NB4 (cell line): Measurements from ENCODE around the gene LAMTOR4.

Source experiments
- DNase-seq: peaks from one replicate; pipeline ENCODE4 v3.0.0; 2010; ENCODE audit warnings: low read depth
- H3K4me3 ChIP-seq: one replicate; pipeline ENCODE4 v1.5.1; 2011; ENCODE audit warnings: mild to moderate bottlenecking, low read depth, low read length, moderate library complexity
- CTCF ChIP-seq: IDR thresholded peaks from one replicate; pipeline ENCODE4 v1.5.1; 2012; ENCODE audit warnings: low read depth, low read length
- MYC ChIP-seq: IDR thresholded peaks from 2 replicates; pipeline ENCODE4 v1.6.1; 2011; ENCODE audit warnings: low read depth, low read length
- POLR2A ChIP-seq: IDR thresholded peaks from 2 replicates; pipeline ENCODE4 v1.6.1; 2011; ENCODE audit warnings: mild to moderate bottlenecking; ENCODE audit not compliant: insufficient read length; ENCODE audit errors: extremely low read depth
- TF ChIP-seq, protein P1 (sequence below): IDR thresholded peaks from 2 replicates; pipeline ENCODE4 v1.6.1; 2011; ENCODE audit warnings: low read depth, low read length

Gene LAMTOR4

GRCh38 chr7:100166317-100166940 lies 17.7 kb downstream of the LAMTOR4 start:
- H3K4me3 ChIP-seq: no peak overlapping the region
- TF ChIP-seq, protein P1, sequence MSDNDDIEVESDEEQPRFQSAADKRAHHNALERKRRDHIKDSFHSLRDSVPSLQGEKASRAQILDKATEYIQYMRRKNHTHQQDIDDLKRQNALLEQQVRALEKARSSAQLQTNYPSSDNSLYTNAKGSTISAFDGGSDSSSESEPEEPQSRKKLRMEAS: no peak
- DNase-seq: peak; percentile 8

GRCh38 chr7:100166970-100167911 lies 18.5 kb downstream of the LAMTOR4 start:
- TF ChIP-seq, protein P1: no peak
- no peak for TF ChIP-seq CTCF
- H3K4me3 ChIP-seq: no peak overlapping the region
- DNase-seq: peak; percentile 10

- DNase-seq: peak; percentile 23
- peak overlapping the region; percentile 27 for H3K4me3 ChIP-seq
- TF ChIP-seq CTCF (no peak), MYC (no peak), POLR2A (no peak)
- TF ChIP-seq, protein P1: no peak
Observed at GRCh38 chr7:100167912-100168323, 19.2 kb downstream of the LAMTOR4 start.

GRCh38 chr7:100169147-100169850 lies 20.6 kb downstream of the LAMTOR4 start:
- H3K4me3 ChIP-seq: no peak overlapping the region
- TF ChIP-seq MYC (no peak), POLR2A (no peak)
- TF ChIP-seq, protein P1: no peak
- DNase-seq: no peak

GRCh38 chr7:100170101-100170897 lies 21.6 kb downstream of the LAMTOR4 start:
- TF ChIP-seq CTCF (no peak), MYC (no peak), POLR2A (no peak)
- TF ChIP-seq, protein P1: no peak
- no peak overlapping the region for H3K4me3 ChIP-seq

GRCh38 chr7:100171087-100171681 lies 22.5 kb downstream of the LAMTOR4 start:
- TF ChIP-seq MYC: no peak
- no peak for TF ChIP-seq CTCF
- no peak for TF ChIP-seq POLR2A
- TF ChIP-seq, protein P1: no peak
- peak; percentile 13 for DNase-seq
- H3K4me3 ChIP-seq: no peak overlapping the region

More at GRCh38 chr7:100170101-100170897, 21.6 kb downstream of the LAMTOR4 start:
- no peak for DNase-seq
